Skeletal muscle cell (primary cell): ENCODE data around the gene DCLK1.

Experiments used
- DNase-seq: peaks from one replicate; pipeline ENCODE4 v3.0.0-alpha.2; 2010; ENCODE audit warnings: low read depth
- H3K4me3 ChIP-seq: 2 replicates; pipeline ENCODE4 v1.5.1; 2011; ENCODE audit warnings: low read depth, mild to moderate bottlenecking, control low read depth, low read length, moderate library complexity

Gene DCLK1

DNA sequence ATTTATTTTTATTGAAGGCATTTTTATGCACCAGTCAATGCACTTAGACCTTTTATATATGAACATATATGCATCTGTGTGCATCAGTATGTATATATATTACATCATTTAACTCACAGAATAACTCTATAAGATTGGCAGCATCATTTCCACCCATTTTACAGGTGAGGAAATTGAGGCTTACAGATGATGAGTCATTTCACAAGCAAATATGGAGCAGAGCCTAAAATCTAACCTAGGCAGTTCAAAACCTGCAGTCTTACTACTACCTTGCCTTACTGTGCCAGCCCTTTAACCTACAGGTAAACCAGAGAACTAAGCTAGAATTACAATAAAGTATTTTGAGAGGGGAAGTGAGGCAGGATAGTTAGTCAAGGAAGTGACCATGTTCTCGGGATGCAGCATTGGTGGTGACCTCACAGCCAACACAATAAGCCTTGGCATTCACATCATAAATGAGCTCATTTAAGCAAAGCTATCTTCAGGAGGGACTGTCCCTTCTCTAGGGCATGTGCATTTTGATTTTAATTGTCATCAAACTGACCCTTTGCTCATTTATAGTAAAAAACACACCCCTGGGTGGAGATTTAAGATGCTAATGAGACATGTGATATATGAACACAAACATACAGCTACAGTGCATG, 274.3 kb downstream of the DCLK1 start:
- no peak overlapping the region for H3K4me3 ChIP-seq
- no peak for DNase-seq

DNA sequence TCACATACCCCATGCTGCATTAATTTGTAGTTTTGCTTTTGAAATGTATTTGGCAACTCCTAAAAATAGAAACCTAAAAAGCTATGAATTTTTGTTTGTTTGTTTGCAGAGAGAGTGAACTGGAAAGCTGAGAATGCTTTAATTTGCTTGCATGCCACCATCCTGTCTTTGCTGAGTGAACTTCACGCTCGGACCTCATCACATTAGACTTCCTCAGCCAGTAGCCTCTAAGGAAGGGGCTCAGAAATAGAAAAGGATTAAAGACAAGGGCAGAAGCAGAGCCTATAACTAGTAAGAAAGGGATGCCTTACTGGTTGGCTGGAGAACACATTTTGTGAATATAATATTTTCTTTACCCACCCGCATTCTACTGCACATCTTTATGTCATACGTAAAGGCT, 275.1 kb downstream of the DCLK1 start:
- no peak overlapping the region for H3K4me3 ChIP-seq
- no peak for DNase-seq

DNA sequence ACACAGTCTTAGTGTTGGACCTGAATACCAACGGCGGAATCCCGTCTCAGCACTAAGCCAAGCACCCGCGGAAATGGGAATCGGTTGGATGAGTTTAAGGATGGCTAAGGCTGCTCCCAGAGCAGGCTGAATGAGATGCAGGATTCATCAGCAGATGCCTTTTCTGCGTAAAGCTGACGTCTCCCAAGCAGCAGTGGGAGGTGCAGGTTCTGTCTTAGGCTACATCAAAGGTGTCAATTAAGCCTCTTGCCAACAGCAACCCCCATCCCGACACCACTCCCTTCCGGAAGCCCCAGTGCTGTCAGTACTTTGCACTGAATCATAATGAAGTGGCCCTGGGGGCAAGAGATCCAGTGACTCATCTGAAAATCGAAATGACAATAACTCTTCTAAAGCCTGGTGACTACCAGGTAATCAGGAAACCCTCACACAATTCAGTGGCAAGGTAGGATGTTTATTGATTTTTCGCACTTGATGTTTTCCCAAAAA, 275.6 kb downstream of the DCLK1 start:
- H3K4me3 ChIP-seq = no peak overlapping the region
- no peak for DNase-seq

DNA sequence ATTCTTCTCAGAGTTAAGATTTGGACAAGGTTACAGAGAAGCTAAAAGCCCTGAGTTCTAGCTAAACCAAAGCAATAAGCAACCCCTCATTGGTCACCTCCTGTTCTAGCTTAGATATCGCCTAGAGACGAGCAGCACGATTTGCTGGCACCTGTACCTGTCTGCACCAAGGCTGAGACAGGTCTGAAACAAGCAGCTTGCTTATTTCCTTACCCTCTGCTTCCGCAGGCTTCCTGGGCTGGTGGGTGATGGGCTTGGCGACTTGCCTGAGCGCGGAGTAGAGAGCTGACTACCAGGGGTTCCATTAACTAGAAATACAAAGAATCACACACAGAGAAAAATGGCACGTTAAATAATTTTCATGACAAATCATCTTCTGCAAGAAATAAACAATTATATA, 276.9 kb downstream of the DCLK1 start:
- DNase-seq = no peak
- no peak overlapping the region for H3K4me3 ChIP-seq

DNA sequence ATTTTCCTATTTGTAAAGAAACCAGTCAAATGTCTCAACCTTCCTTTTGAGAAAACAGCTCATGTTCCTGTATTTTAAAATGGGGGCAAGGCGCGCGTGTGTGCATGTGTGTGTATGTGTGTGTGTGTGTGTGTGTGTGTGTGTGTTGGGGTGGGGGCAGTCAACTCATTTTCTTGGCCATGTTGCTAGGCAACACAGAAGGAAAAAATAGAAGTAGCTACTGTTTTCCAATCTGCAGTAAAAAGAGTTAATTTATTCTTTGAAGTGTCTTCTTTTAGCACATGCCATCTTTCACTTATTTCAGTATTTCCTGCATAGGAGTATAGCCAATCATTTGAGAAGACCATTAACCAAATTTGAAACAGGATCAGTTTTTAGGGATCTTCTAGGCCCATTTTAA, 279.3 kb downstream of the DCLK1 start:
- no peak for DNase-seq
- no peak overlapping the region for H3K4me3 ChIP-seq

DNA sequence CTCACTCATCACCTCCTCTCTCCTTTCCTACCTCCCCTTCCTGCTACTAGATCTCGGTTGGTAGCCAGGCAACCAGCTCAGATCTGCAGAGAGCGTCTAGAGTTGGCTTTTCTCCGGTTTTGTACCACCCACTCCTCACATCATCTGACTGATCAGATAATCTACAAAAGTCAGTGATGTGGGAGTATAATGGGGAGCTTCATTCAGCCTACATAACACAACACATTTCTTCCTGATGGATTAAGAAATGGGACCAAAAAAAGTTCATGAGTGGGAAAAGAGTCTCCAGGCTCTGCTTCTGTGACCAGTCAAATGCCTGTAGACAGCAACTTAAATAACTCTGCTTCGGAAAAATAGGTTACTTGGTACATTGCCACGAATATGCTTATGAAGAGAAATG, 279.8 kb downstream of the DCLK1 start:
- H3K4me3 ChIP-seq = no peak overlapping the region
- DNase-seq = no peak

DNA sequence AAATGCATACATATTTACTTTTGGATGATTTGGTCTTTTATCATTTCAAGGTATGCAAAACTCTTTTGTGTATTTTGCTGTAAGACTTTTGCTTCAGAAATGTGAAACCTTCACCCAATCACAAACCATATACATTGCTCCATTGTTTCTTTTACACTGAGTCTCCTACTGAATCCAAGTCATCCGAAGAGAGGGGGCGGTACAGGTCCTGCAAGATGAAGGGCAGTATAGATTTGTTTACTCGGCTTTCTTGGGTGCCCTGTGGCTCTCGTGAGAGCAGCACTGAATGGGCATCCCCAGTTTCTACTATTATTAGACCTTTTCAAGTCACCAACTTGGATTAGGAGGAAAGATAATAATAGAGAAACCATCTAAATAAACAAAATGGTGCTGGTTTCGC, 280.6 kb downstream of the DCLK1 start:
- H3K4me3 ChIP-seq = no peak overlapping the region
- no peak for DNase-seq

DNA sequence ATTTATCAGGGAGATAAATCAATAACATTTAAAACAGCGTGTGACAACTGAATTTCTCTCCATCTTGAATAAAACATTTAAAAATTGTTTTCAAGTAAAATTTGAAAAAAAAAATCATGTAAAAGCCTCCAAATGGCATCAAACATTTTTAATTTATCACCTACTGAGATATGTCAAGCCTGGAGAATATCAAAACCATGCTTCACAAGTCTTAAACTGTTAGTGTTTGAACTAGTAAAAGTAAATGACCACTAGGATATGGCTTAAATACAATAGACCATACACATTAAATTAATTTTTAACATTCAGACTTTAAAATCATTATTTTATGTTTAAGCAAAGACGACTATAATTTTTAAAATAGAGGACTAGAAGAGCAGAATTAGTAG, 281.9 kb downstream of the DCLK1 start:
- no peak for DNase-seq
- no peak overlapping the region for H3K4me3 ChIP-seq

DNA sequence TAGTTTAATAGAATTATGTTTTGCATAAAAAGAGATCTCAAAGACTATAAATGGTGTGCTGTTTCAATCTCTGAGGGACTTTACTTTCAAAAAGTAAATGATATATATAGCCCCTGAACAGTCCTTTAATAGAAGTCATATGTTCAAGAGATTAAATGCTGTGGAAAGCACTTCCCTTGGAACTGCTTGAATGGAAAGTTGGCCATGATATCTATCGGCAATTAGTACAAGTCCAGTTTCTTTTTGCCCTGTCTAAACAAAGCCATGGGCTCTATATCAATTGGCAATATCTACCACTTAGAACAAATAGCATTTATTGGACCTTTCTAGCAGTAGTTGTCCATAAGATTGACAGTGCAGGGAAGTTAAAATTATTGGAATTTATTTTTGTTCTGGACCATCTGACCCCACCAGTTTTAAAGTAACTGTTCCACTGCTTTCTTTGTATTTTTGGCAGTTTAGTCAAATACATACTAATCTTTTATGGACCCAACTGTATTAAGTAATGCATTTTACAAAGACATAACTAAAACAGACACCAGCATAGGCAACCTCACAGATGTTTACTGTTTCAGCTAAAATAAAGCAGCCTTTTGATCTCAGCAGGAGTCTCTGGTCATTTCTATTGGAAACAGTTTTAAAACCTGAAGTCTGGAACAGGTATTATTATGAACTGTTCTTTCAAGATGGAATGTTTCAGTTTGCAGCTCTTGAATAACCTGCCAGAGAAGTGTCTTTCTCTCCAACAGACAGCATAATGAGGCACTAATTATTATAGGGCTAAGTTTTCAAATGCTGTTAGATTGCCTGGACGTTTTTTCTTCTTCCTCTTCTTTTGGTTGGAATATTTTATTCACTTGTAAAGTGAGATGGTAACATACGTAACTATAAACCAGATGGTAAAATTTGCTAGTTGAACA, 282.6 kb downstream of the DCLK1 start:
- DNase-seq = no peak

DNA sequence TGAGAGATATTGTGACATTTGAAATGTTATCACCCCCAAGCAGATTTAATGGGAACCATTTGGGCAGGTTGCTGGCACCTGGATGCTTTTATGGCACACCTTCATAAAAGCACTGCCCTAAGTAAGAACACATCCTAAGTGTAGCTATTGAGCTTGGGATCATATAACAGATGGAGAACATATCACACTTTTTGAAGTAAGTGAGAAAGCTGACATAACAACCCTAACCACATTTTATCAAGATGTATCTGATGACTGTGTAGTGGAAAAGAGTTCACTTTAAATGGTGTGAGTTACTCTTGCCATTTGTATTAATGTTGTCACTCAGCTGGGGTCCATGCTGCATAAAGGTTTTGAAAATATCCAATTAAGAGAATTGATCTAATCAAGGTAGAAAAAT, 287.9 kb downstream of the DCLK1 start:
- DNase-seq = no peak
- no peak overlapping the region for H3K4me3 ChIP-seq

More for the DNA sequence above, 282.6 kb downstream of the DCLK1 start:
- H3K4me3 ChIP-seq = no peak overlapping the region

DNA sequence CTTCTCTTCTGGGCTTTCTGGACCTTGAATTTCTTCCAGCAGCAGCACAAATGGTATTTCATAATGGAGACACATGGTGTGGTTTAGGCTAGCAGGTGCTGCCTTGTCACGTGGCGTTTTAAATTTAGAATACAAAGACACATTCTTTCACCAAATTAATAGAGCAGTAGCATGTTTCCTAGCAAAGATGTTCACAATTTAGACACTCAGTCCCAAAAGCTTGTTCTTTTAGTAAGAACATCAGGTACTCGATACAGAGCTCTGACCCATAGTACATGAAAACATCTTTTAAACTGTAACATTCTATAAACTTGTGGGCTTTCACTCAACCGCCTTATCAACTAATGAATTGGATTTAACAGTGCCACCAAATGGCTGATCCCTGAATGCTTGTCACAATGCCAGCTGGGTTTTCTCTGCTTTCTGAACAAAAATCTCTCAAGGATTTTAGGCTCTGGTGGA, 290.1 kb downstream of the DCLK1 start:
- no peak for DNase-seq

DNA sequence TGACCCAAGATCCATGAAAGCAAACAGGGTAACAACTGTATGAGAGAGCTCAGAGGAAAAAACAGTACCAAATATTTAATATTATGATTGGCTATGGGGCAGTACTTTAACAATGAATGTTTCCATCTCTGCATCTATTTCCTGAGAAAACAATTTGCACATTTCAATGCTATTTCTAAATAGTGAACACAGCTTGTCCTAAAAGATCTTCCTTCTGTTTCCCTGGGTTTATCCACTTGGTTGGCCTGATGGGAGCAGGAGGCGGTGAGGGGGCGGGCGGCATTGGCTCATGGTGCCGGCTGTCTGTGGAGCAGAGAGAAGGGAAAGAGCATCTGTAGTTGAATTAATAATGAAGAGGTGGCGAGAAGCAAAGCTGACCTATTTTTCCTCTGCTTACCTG, 291.4 kb downstream of the DCLK1 start:
- no peak for DNase-seq
- no peak overlapping the region for H3K4me3 ChIP-seq

More for the DNA sequence above, 290.1 kb downstream of the DCLK1 start:
- H3K4me3 ChIP-seq = no peak overlapping the region

DNA sequence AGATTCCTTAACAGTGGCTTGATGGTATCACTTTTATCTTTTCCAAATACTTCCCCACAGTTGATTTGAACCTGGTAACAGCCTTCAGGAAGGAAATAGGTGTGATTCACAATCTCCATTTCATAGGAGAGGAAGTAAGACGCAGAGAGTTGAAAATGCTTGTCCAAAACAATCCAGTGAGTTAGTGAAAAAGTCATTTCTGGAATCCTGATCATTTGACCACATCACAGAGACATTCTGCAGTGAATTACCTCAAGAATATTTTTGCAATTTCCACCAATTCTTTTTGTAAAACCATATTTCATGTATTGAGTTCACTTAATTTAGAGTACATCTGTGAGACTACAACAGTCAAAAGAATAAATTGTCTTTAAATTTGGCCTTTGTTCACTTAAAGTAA, 292.8 kb downstream of the DCLK1 start:
- H3K4me3 ChIP-seq = no peak overlapping the region
- no peak for DNase-seq

DNA sequence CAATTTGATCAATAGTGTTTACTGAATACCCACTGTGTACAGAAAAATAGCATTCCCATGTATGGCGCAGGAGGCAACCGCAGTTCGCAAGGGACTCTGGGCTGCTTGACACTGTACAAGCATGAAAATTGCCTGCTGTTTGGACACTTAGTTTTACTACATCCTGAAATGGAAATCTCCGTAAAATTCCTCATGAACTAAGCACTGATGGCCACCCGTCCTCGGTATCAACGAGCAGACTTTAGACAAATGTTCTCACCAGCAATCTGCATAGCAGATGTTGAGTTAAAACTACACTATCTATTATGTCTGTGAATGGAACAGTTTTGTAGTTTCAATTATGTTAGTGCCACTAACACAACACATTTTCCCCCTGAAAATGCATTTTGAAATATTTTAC, 294.7 kb downstream of the DCLK1 start:
- DNase-seq = no peak
- no peak overlapping the region for H3K4me3 ChIP-seq

DNA sequence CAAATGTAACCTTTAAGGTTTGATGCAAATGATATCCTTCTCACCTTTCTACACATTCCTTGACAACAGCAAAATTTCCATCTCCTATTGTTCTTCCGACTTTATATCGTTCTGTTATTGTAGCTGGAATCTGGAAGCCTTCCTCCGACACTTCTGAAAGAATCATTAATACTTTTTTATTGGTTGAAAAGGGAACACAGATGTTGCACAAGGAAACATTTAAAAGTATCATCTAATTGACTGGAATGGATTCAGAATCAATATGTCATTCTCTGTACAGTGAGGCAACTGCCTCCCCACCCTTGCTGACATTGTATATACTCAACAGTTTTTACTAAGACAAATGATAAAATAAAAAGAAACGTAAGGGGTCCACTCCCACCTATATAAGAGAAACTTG, 295.2 kb downstream of the DCLK1 start:
- no peak for DNase-seq
- H3K4me3 ChIP-seq = no peak overlapping the region

DNA sequence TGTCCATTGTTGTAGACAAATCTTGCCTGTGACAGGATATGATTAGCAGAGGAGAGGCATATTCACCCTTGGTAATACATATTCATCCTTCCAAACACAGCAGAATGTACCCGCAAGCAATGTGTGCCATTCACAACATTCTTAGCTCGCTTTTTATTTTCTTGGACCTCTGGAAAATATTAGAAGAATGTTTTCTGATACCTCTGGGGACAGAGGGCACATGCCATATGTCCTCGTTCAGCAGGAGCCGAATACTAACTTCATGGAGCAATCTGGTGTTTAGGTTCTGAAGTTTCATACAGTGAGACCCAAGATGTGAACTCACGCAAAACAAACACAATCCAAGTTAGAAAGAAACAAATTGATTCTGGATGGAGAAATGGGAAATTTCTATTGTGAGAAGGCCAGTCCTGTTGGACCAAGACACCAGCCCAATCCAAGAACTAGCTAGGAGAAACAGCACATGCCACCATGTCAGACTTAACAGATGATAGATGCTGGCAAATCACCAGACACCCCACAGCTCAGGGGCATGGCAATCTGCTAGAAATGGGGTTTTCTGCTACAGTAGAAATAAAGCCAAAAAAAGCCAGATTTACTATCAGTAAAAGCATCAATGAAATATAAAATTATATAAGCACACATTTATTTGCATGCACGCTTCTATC, 297.4 kb downstream of the DCLK1 start:
- DNase-seq = no peak
- H3K4me3 ChIP-seq = no peak overlapping the region

DNA sequence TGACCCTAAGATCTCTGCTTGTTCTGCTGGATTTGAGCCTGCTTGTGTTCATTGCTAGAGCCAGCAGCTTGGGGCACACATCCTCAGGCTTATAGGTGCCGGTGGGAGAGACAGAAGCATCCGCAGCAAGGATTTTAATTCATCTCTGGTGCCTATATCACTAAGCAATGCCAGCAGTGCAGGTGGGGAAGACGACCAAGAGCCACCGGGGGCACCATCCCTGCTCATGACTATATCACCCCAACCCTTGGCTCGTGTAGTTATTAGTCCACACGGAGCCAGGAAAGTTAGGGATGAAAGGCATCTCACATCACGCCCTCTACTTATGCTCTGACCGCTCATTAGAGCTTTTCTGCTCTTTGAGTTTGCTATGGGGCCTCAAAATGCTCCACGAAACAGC, 298.2 kb downstream of the DCLK1 start:
- DNase-seq = no peak

DNA sequence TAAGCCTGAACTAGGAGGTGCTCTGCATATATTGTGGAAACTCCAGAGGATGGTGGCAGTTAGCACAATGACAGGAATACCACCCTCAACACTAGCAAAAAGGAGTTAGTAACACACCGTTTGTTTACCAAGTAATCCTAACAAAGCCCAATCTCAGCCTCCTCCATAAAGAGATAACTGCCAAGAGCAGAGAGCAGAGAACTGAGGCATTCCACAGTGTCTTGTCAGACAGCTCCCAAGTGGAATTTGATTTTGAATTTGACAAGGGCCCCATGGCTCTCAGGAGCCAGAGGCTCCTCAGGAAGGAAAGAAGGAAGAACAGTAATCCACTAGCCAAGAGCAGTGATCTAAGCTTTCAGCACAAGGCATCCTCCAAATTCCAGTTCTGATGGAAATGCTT, 298.6 kb downstream of the DCLK1 start:
- no peak for DNase-seq
- H3K4me3 ChIP-seq = no peak overlapping the region

More for the DNA sequence above, 298.2 kb downstream of the DCLK1 start:
- no peak overlapping the region for H3K4me3 ChIP-seq

DNA sequence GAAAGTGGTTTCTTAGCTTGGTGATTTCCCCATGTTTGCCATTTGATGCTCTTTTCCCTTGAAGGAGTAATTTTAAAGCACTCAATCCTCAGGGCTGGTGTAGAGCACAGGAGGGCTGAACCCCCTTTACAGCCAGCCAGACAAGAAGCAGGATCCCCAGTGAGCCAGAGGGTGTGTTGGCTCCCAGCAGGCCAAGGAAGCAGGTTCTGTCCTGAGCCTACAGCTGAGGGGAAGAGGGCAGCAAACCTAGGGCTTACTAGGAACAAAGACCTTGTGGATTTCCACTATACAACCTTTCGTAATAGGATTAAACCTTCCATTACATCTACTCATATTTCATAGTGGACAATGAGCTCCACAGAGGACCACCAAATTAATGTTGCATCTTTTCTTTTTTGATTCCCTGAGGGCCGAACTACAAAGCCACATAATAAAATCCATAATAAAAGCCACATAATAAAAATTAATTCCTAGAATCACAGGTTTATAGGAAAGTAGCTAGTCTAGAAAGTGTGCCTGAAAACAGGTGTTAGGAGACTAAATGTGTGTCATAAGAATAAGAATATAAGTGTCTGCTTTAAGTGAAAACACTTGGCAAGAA, 300.2 kb downstream of the DCLK1 start:
- no peak for DNase-seq
- no peak overlapping the region for H3K4me3 ChIP-seq
